SJSA1 (cell line): ENCODE results near the gene RRAS. TPM values are rescaled to one million over a fixed set of nuclear protein-coding genes. Genes with fewer than 3 reads are reported as not detected.
A peak's percentile ranks its signal among the peaks of the same experiment; 100 is the strongest.

Experiments
- DNase-seq, 2 experiments: peaks; one replicate each; pipeline ENCODE4 v3.0.0-alpha.2; 2015 to 2020; ENCODE audit warnings: low spot score in 2 of 2, low read depth in 1 of 2
- H3K27ac ChIP-seq: fragments of 250-450 bp; sonication (Bioruptor Pico); 2 replicates; pipeline ENCODE4 v1.5.1; 2020; ENCODE audit warnings: mild to moderate bottlenecking, moderate library complexity
- H3K27me3 ChIP-seq: fragments of 250-450 bp; sonication (Bioruptor Pico); replicated peaks from 2 replicates; pipeline ENCODE4 v1.5.1; 2020; ENCODE audit warnings: mild to moderate bottlenecking, moderate library complexity
- H3K36me3 ChIP-seq: fragments of 250-450 bp; sonication (Bioruptor Pico); 2 replicates; pipeline ENCODE4 v1.5.1; 2020; ENCODE audit warnings: mild to moderate bottlenecking
- H3K4me1 ChIP-seq: fragments of 250-450 bp; sonication (Bioruptor Pico); replicated peaks from 2 replicates; pipeline ENCODE4 v1.6.1; 2021; ENCODE audit warnings: mild to moderate bottlenecking
- H3K4me3 ChIP-seq: fragments of 250-450 bp; sonication (Bioruptor Pico); 2 replicates; pipeline ENCODE4 v1.5.1; 2020; ENCODE audit warnings: mild to moderate bottlenecking
- H3K9me3 ChIP-seq: fragments of 250-450 bp; sonication (Bioruptor Pico); replicated peaks from 2 replicates; pipeline ENCODE4 v1.5.1; 2020; ENCODE audit warnings: mild to moderate bottlenecking
- total RNA-seq: library from RNA; depleted of rRNA; stranded (reverse); fragments of >200 nt; shearing (Covaris generic); gene quantifications from 2 replicates; pipeline ENCODE4 v1.2.3, GENCODE V29; 2014

The RRAS gene
- total RNA-seq, 1 experiment from 2014 or later: 30.6 TPM

DNA sequence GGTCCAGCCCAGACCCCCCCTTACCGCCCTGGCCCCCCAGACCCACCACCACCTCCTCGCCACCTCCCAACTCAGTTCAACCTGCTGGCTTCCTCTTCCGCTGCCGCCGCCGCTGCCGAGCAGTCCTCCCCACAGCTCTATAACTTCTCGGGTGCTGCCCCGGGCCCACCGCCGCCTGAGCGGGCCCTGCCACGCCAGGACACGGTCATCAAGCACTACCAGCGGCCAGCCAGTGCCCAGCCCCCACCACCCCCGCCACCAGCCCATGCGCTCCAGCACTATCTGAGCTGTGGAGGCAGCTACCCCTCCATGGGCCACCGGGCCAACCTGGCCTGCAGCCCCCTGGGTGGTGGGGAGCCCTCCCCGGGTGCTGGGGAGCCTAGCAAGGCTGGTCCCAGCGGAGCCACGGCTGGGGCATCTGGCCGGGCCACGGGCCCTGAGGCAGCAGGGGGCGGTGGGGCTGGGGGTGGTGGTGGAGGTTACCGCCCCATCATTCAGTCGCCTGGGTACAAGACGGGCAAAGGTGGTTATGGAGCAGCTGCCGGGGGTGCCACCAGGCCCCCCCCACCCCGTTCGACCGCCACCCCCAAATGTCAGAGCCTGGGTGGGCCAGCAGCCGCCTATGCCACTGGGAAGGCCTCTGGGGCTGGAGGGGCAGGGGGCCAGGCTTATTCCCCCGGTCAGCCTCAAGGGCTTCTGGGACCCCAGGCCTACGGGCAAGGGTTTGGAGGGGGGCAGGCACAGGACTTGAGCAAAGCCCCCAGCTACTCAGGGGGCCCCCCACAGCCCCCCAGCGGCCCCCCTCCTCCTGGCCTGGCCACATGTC lies 44.7 kb downstream of the RRAS start:
- DNase-seq: no peak
- Histone ChIP-seq H3K4me1 (peaks cover 22% of the 10 kb centered on the region), H3K36me3 (peaks cover 59% of the 10 kb centered on the region), H3K27me3 (no peaks in the 10 kb centered on the region), H3K9me3 (no peaks in the 10 kb centered on the region), H3K27ac (no peak overlapping the region), H3K4me3 (no peak overlapping the region)

DNA sequence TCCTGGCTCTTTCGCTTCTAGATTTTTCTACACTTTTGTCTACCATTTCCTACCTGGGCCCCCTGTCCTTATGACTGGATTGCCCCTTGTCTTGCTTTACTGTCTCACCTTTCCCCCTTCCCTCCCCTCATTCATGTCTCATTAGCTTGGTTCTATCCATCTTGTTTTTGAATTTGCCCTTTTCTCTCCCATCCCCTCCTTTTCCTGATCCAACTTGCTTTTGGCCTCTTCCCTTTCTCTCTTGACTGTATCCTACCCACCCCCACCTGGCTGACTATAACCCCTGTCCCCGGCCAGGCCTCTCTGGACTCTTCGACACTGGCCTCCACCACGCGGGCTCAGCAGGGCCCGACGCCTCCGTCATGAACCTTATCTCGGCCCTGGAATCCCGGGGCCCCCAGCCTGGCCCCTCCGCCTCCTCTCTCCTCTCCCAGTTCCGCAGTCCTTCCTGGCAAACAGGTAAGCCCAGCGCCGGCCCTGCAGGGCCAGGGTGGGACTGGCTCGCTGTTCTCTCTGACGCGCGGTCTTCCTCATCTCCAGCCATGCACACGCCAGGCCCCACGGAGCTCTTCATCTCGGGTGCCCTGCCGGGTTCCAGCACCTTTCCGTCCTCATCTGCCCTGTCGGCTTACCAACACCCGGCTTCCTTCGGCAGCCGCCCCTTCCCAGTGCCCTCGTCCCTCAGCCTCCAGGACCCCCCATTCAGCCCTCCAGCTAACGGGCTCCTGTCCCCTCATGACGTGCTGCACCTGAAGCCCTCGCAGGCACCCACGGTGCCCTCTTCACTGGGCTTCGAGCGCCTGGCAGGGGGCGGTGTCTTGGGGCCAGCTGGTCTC lies 45.6 kb downstream of the RRAS start:
- Histone ChIP-seq H3K27me3 (no peaks in the 10 kb centered on the region), H3K36me3 (peaks cover 51% of the 10 kb centered on the region), H3K9me3 (no peaks in the 10 kb centered on the region; the same call in 1 of the 2 replicates), H3K4me1 (peaks cover 22% of the 10 kb centered on the region), H3K4me3 (no peak overlapping the region), H3K27ac (no peak overlapping the region)
- DNase-seq: no peak

DNA sequence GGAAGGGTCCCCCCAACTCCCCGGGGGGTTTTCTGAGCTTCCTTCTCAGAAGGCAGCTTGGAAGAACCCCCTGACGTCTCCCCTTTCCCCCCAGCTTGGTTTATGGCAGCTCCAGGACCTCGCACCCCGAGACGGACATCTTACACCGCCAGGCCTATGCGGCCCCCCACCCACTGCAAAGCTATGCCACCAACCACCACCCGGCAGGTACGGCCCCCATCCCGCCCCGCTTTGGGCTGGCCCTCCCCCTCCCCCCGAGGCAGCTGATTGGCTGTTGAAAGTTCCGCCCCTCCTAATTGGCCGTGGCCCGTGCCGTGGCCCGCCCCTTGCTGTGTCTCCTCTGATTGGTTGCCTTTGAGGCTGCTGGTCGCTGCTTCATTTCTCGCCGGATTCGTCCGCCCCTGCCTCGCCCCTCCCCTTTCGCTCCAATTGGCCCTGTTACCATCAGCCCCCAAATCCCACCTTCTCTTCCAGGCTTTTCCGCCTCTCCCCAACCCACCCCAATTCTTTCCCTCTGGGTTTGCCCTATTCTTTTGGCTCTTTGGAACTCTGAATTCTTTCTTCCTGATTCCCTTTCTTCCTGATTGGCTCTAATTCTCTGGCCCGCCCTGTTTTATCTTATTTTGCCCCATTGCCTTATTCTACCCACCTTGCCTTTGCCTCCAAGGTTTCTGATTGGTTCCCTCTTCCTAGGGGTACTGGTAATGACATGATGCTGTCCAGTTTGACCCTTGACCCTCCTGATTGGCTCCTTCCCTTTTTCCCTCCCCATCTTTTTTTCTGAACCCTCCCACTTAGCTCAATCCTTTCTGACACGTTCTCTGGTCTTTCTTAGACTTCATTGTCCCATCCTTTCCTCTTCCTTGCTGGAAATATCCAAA lies 46.5 kb downstream of the RRAS start:
- H3K4me3 ChIP-seq: peak overlapping the region; percentile 72
- no peaks in the 10 kb centered on the region for H3K27me3 ChIP-seq
- H3K27ac ChIP-seq: no peak overlapping the region
- H3K4me1 ChIP-seq: peaks cover 22% of the 10 kb centered on the region
- DNase-seq: peak; percentile 82 to 95
- peaks cover 42% of the 10 kb centered on the region for H3K36me3 ChIP-seq
- H3K9me3 ChIP-seq: no peaks in the 10 kb centered on the region; the same call in 1 of the 2 replicates

DNA sequence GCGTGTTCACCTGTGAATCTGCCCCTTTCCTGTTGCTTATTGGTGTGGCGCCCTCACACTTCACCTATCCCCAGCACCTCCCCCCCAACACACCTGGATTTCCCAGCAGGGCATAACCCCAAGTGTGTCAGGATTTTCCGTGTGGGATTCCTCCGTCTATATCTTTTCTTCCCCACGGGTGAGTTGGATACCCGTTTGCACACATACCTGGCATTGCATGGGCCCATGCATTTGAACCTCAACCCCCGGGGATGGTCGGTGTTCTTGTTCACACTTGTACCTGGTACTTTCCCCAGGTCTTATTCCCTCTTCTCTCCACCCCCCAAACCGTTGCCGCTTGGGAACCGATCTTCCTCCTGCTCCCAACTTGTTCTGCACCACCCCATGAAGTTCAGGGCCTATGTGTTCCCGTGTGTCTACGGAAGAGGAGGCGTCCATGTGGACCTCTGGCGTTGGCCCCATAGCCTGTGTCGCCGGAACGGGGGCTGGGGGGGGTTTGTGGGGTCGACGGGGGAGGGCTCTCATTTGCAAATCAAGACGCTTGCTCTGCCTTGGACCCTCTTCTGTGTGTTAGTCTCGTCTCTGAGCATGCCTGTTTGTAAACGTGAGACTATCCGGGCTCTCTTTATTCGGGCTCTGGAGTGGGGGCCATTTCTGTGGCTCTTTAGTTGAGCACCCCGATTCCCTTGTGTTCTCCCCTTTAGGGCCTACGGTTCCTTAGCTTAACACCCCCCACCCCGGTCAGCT lies 47.3 kb downstream of the RRAS start:
- Histone ChIP-seq H3K9me3 (no peaks in the 10 kb centered on the region; the same call in 1 of the 2 replicates), H3K27ac (no peak overlapping the region), H3K4me1 (peaks cover 22% of the 10 kb centered on the region), H3K36me3 (peaks cover 36% of the 10 kb centered on the region), H3K4me3 (peak overlapping the region; percentile 72), H3K27me3 (no peaks in the 10 kb centered on the region)
- DNase-seq: peak in 1 of 2 experiments; percentile 28

DNA sequence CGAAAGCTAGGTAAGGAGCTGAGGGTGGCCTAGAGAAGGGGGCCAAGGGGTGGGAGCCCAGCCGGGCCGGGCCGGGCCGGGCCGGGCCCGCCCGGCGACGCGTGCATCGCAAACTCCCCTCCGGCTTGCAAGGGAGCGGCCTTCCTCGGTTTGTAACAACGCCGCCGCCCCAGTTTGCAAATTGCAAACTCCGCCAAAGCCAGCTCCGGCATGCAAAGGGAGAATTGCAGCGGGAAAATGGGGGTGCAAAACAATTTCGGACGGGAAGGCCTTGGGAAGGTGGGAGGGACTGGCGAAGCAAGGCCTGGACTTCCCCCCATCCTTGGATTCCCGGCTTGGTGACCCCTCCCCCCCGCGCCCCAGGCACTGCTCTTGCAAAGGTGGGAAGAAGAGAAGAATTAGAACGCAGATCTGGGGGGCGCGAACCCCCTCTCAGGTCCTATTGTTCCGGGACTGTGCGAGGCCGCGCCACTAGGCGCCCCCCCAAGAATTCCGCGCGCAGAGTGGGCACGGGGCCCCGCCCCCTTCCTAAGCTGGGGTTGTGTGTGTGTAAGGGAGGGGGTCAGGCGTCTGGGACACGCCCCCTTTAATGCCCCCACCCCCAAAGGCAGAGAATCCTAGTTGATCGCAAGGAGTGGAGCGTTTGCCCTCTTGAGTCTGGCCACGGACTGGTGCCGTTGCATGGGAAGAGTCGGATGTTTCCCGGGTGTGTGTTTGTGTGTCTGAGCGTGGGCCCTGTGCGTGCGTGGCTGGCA lies 48.0 kb downstream of the RRAS start:
- Histone ChIP-seq H3K9me3 (no peaks in the 10 kb centered on the region; the same call in 1 of the 2 replicates), H3K36me3 (peaks cover 28% of the 10 kb centered on the region), H3K27me3 (no peaks in the 10 kb centered on the region), H3K27ac (0 out of 2 replicates have a peak overlapping the region, but pooled peaks have one; percentile 25), H3K4me1 (peaks cover 22% of the 10 kb centered on the region), H3K4me3 (peak overlapping the region; percentile 72)
- peak; percentile 64 to 66 for DNase-seq

DNA sequence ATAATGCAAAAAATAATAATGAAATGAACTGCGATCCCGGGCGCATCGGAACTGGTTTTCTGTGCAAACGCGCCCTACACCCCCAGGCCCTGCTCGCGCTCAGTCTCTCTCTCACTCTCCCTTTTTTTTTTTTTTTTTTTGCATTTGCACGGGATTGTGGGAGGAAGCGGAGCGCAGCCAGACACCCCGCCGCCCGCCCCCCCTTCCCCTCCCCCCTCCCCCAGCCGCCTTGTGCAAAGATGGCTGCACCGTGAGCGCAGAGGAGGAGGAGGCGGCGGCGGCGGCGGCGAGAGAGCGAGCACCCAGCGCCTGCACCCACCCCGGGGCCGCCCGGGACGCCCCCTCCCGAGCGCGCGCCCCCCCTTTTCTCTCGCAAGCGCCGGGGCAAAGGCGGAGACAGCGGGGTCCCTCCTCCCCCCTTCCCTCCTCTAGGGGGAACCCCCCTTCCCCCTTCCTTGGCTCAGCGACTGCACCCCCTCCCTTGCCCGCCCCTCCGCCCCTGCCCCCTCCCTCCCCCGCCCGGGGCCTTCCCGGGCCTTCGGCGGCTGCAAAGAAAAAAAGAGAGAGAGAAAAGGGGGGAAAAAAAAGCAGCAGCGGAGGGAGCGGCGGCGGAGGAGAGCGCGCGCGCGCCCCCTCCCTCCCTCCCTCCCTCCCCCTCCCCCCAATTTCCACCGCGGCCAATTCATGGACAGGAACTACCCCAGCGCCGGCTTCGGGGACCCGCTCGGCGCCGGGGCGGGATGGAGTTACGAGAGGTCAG lies 48.8 kb downstream of the RRAS start, which contains the start of gene PRR12:
Gene PRR12 (plus strand): TSS at position 212 of the 760 bp plus-strand sequence. CDS start 473 bp downstream, at position 685.
- peak within 1 kb of the TSS; percentile 46 for H3K27ac ChIP-seq
- H3K4me3 ChIP-seq: peak within 1 kb of the TSS; percentile 72
- H3K27me3 ChIP-seq: no peaks in the 10 kb centered on the region
- DNase-seq: peak; percentile 77 to 78
- no peaks in the 10 kb centered on the region; the same call in 1 of the 2 replicates for H3K9me3 ChIP-seq
- peaks cover 22% of the 10 kb centered on the region for H3K4me1 ChIP-seq
- peaks cover 23% of the 10 kb centered on the region for H3K36me3 ChIP-seq

DNA sequence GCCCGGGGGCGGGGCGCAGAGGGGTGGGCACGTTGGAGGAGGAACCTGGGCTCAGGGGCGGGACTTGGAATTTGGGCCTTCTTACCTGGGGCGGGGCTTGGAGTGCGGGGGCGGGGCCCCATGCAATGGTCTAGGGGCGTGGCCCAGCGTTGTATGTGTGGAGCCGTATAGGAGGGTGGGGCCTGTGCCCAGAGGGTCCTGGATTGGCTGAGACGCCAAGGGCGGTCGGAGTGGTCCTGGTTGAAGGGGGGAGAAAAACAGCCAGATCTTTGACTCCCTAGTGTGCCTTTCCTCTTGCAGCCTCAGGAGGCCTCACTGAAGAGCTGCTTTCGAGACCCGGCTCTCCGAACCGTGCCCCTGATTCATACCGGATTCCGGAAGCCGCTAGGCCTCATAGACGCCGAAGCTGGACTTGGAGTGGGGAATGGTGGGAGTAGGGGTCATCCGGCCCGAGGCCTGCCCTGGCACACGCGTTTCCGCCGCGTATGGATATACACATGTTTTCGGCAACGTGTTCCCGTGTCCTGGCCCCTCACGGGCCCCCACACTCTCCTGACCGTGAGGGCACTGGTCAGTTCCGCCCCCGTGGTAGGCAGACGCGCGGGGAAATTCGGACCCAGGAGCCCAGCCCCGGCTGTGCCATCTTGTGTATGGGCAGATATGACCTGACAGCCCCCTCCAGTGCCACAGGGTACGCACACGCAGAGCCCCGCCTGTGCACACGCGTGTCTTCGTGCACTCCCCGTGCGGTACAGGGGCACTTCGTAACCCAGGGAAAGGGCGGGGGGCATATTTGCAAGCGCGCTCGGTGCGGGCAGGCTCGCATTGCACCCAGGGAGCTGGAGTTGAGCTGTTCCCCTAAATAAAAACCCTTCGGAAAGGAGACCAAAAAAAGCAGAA lies 49.6 kb downstream of the RRAS start:
- Histone ChIP-seq H3K9me3 (no peaks in the 10 kb centered on the region; the same call in 1 of the 2 replicates), H3K27ac (peak overlapping the region; percentile 46), H3K4me1 (peaks cover 22% of the 10 kb centered on the region), H3K27me3 (no peaks in the 10 kb centered on the region), H3K4me3 (peak overlapping the region; percentile 72), H3K36me3 (peaks cover 15% of the 10 kb centered on the region)
- peak; percentile 95 to 99 for DNase-seq

DNA sequence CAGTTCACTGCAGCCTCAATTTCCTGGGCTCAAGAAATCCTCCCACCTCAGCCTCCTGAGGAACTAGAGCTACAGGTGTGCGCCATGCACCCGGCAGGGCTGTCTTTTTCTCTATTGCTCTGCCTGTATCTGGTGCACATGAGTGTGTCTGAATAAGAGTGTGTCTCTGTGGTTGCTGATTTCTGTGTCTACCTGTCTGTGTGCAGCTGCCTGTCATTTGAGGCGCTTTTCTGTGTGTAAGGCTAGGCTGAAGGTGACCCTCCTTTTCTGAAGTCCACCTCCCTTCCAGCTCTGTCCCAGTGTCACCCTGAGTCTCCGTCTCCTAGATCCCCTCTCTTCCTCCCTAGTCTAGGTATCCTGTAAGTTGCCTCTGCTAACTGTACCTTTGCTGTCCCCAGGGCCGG lies 50.4 kb downstream of the RRAS start:
- DNase-seq: no peak
- Histone ChIP-seq H3K4me3 (no peak overlapping the region), H3K27ac (no peak overlapping the region), H3K4me1 (peaks cover 22% of the 10 kb centered on the region), H3K36me3 (peaks cover 11% of the 10 kb centered on the region), H3K27me3 (no peaks in the 10 kb centered on the region), H3K9me3 (no peaks in the 10 kb centered on the region; the same call in 1 of the 2 replicates)

DNA sequence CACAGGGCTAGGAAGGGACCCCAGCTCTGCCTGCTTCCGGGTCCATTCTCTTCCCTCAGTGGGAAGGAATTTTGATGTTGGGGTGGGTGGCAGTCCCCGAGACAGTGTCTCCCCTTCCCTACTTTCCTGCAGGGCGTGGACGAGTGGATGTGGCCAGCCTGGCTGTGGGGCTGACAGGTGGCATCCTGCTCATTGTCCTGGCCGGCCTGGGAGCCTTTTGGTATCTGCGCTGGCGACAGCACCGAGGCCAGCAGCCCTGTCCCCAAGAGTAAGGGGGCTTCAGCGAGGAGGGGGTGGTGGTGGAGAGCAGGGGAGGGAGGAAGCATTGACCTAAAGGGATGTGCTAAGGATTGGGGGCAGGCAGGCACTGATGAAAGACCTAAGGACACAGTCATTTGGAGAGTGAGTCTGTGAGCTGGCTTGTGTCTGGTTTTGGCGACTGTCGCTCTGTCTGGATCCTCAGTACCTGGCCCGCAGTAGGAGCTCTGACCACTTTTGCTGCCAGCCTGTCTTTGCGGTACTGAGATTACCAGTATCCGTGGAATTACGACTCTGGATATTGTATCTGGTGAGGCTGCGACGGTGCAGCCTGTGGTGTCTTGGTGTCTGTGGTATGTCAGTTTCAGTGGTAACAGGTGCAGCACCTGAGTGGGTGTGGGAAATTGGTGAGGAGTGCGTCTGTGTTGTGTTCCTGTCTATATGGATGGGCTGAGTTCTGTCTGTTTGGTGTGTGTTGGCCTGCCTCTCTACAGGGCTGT lies 51.4 kb downstream of the RRAS start:
- H3K4me1 ChIP-seq: peaks cover 17% of the 10 kb centered on the region
- H3K27ac ChIP-seq: no peak overlapping the region
- H3K36me3 ChIP-seq: peaks cover 1% of the 10 kb centered on the region
- H3K27me3 ChIP-seq: no peaks in the 10 kb centered on the region
- no peak for DNase-seq
- no peak overlapping the region for H3K4me3 ChIP-seq
- H3K9me3 ChIP-seq: no peaks in the 10 kb centered on the region; the same call in 1 of the 2 replicates

DNA sequence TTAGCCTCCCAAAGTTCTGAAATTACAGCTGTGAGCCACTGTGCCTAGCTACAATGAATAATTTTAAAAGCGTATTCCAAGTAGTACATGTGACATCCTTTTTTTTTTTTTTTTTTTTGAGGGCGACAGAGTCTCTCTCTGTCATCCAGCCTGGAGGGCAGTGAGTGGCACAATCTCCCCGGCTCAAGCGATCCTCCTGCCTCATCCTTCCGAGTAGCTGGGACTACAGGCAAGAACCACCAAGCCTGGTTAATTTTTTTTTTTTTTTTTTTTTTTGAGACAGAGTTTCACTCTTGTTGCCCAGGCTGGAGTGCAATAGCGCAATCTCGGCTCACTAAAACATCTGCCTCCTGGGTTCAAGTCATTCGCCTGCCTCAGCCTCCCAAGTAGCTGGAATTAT lies 52.7 kb downstream of the RRAS start:
- H3K27ac ChIP-seq: no peak overlapping the region
- no peaks in the 10 kb centered on the region; the same call in 1 of the 2 replicates for H3K36me3 ChIP-seq
- no peak for DNase-seq
- no peaks in the 10 kb centered on the region; the same call in 1 of the 2 replicates for H3K9me3 ChIP-seq
- no peak overlapping the region for H3K4me3 ChIP-seq
- H3K27me3 ChIP-seq: no peaks in the 10 kb centered on the region
- peaks cover 8% of the 10 kb centered on the region for H3K4me1 ChIP-seq
